Hepatic stellate cell (primary cell): ENCODE data around the gene PRKG2.
A peak's percentile ranks its signal among the peaks of the same experiment; 100 is the strongest.

ENCODE experiments used
- DNase-seq: peaks from one replicate; pipeline ENCODE4 v3.0.0; 2011; ENCODE audit warnings: low spot score

The PRKG2 gene

GRCh38 chr4:81095389-81095788, 119.6 kb downstream of the PRKG2 start:
- DNase-seq = no peak

- no peak for DNase-seq
These were observed 121.2 kb downstream of the PRKG2 start for GRCh38 chr4:81093720-81094401.

- DNase-seq = no peak
These were observed 129.0 kb downstream of the PRKG2 start for GRCh38 chr4:81085979-81086378.

GRCh38 chr4:81085291-81085690, 129.7 kb downstream of the PRKG2 start:
- DNase-seq = no peak

GRCh38 chr4:81084634-81085033, 130.4 kb downstream of the PRKG2 start:
- no peak for DNase-seq

GRCh38 chr4:81084029-81084428, 131.0 kb downstream of the PRKG2 start:
- DNase-seq = no peak

- DNase-seq = no peak
These were observed 133.9 kb downstream of the PRKG2 start for GRCh38 chr4:81081156-81081555.

- no peak for DNase-seq
These were observed 144.0 kb downstream of the PRKG2 start for GRCh38 chr4:81071013-81071412.

GRCh38 chr4:81069706-81070331, 145.2 kb downstream of the PRKG2 start:
- peak; percentile 7 for DNase-seq

GRCh38 chr4:81065446-81065845, 149.6 kb downstream of the PRKG2 start:
- DNase-seq = no peak

- no peak for DNase-seq
These were observed 153.0 kb downstream of the PRKG2 start for GRCh38 chr4:81062001-81062400.

GRCh38 chr4:81061344-81061730, 153.7 kb downstream of the PRKG2 start:
- no peak for DNase-seq

GRCh38 chr4:81060587-81061343, 154.3 kb downstream of the PRKG2 start:
- no peak for DNase-seq

- no peak for DNase-seq
These were observed 156.4 kb downstream of the PRKG2 start for GRCh38 chr4:81058621-81059020.

GRCh38 chr4:81052119-81053068, 162.6 kb downstream of the PRKG2 start:
- no peak for DNase-seq

GRCh38 chr4:81049907-81050306, 165.1 kb downstream of the PRKG2 start:
- DNase-seq = no peak

- DNase-seq = no peak
These were observed 165.7 kb downstream of the PRKG2 start for GRCh38 chr4:81049330-81049729.

- DNase-seq = no peak
These were observed 172.2 kb downstream of the PRKG2 start for GRCh38 chr4:81042578-81043365.

- no peak for DNase-seq
These were observed 174.9 kb downstream of the PRKG2 start for GRCh38 chr4:81040012-81040659.

GRCh38 chr4:81039351-81039972, 175.6 kb downstream of the PRKG2 start:
- DNase-seq = no peak
